OCI-LY1 (cell line): Measurements from ENCODE around the gene TNN.

ENCODE experiments used
- H2AFZ ChIP-seq: fragments of 200-600 bp; sonication (generic), shearing (Covaris generic); 2 replicates; pipeline ENCODE4 v1.6.0; 2014; ENCODE audit warnings: antibody characterized with exemption, mild to moderate bottlenecking, low read length
- H3F3A ChIP-seq: fragments of 200-600 bp; sonication (generic), shearing (Covaris generic); 2 replicates; pipeline ENCODE4 v1.6.0; 2014; ENCODE audit warnings: mild to moderate bottlenecking, antibody characterized with exemption, low read length, moderate library complexity; ENCODE audit not compliant: insufficient read depth
- H3K27ac ChIP-seq: fragments of 200-600 bp; sonication (generic); 2 replicates; pipeline ENCODE4 v1.5.1; 2014; ENCODE audit warnings: low read length, mixed run types, mild to moderate bottlenecking, low read depth; ENCODE audit not compliant: poor library complexity, severe bottlenecking
- H3K27me3 ChIP-seq: fragments of 200-600 bp; sonication (generic); 2 replicates; pipeline ENCODE4 v1.6.0; 2014; ENCODE audit warnings: antibody characterized with exemption, mild to moderate bottlenecking, low read length, moderate library complexity; ENCODE audit not compliant: insufficient read depth
- H3K36me3 ChIP-seq: fragments of 200-600 bp; sonication (generic); 2 replicates; pipeline ENCODE4 v1.6.1; 2014; ENCODE audit warnings: mild to moderate bottlenecking, antibody characterized with exemption, low read length, moderate library complexity, mixed read lengths; ENCODE audit not compliant: insufficient read depth
- H3K4me1 ChIP-seq: fragments of 200-600 bp; sonication (generic); 2 replicates; pipeline ENCODE4 v1.5.1; 2014; ENCODE audit warnings: mild to moderate bottlenecking, low read length, moderate library complexity; ENCODE audit not compliant: insufficient read depth, severe bottlenecking
- H3K4me2 ChIP-seq: fragments of 200-600 bp; sonication (generic), shearing (Covaris generic); 2 replicates; pipeline ENCODE4 v1.6.1; 2014; ENCODE audit warnings: low read length
- H3K4me3 ChIP-seq: fragments of 200-600 bp; sonication (generic); 2 replicates; pipeline ENCODE4 v1.5.1; 2014; ENCODE audit warnings: low read length, low read depth, mild to moderate bottlenecking, mixed read lengths; ENCODE audit not compliant: poor library complexity, severe bottlenecking
- H3K79me2 ChIP-seq: fragments of 200-600 bp; shearing (Covaris generic); 2 replicates; pipeline ENCODE4 v1.6.1; 2016; ENCODE audit warnings: mixed run types, low read length, mixed read lengths; ENCODE audit not compliant: insufficient read depth
- H3K9ac ChIP-seq: fragments of 200-600 bp; sonication (generic), shearing (Covaris generic); 2 replicates; pipeline ENCODE4 v1.6.1; 2014; ENCODE audit warnings: mild to moderate bottlenecking, low read length, mixed read lengths
- H3K9me2 ChIP-seq: fragments of 200-600 bp; sonication (generic), shearing (Covaris generic); 2 replicates; pipeline ENCODE4 v1.6.1; 2014; ENCODE audit warnings: low read depth, mild to moderate bottlenecking, low read length, mixed read lengths
- H3K9me3 ChIP-seq: fragments of 200-600 bp; shearing (Covaris generic); 2 replicates; pipeline ENCODE4 v1.6.1; 2014; ENCODE audit warnings: low read length, mixed read lengths
- H4K20me1 ChIP-seq: fragments of 200-600 bp; sonication (generic), shearing (Covaris generic); 2 replicates; pipeline ENCODE4 v1.6.0; 2016; ENCODE audit warnings: mild to moderate bottlenecking, low read length; ENCODE audit not compliant: insufficient read depth
- EZH2 ChIP-seq: fragments of 200-600 bp; sonication (generic), shearing (Covaris generic); IDR thresholded peaks from 2 replicates; pipeline ENCODE4 v1.8.0; 2017; ENCODE audit warnings: borderline replicate concordance, mixed run types, mild to moderate bottlenecking, antibody characterized with exemption, low read length, moderate library complexity, mixed read lengths
- TF ChIP-seq, protein P1 (sequence below): fragments of 200-600 bp; sonication (generic), shearing (Covaris generic); IDR thresholded peaks from 2 replicates; pipeline ENCODE4 v1.5.1; 2017; ENCODE audit warnings: mild to moderate bottlenecking, antibody characterized with exemption, low read length, moderate library complexity, mixed read lengths

TNN gene

GRCh38 chr1:175071276-175071943 lies 3.8 kb downstream of the TNN start:
- no peaks in the 10 kb centered on the region for H3K36me3 ChIP-seq
- no peaks in the 10 kb centered on the region for H4K20me1 ChIP-seq
- TF ChIP-seq, protein P1, sequence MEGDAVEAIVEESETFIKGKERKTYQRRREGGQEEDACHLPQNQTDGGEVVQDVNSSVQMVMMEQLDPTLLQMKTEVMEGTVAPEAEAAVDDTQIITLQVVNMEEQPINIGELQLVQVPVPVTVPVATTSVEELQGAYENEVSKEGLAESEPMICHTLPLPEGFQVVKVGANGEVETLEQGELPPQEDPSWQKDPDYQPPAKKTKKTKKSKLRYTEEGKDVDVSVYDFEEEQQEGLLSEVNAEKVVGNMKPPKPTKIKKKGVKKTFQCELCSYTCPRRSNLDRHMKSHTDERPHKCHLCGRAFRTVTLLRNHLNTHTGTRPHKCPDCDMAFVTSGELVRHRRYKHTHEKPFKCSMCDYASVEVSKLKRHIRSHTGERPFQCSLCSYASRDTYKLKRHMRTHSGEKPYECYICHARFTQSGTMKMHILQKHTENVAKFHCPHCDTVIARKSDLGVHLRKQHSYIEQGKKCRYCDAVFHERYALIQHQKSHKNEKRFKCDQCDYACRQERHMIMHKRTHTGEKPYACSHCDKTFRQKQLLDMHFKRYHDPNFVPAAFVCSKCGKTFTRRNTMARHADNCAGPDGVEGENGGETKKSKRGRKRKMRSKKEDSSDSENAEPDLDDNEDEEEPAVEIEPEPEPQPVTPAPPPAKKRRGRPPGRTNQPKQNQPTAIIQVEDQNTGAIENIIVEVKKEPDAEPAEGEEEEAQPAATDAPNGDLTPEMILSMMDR: no peak
- TF ChIP-seq EZH2: no peak
- no peak overlapping the region for H3K4me2 ChIP-seq
- H3K9me3 ChIP-seq: no peaks in the 10 kb centered on the region
- no peaks in the 10 kb centered on the region for H3K9me2 ChIP-seq
- no peak overlapping the region for H3K4me3 ChIP-seq
- no peaks in the 10 kb centered on the region for H3K27me3 ChIP-seq
- H3K27ac ChIP-seq: no peak overlapping the region
- H3F3A ChIP-seq: no peaks in the 10 kb centered on the region
- no peaks in the 10 kb centered on the region for H3K79me2 ChIP-seq
- H3K4me1 ChIP-seq: no peaks in the 10 kb centered on the region
- H2AFZ ChIP-seq: no peak overlapping the region
- no peak overlapping the region for H3K9ac ChIP-seq

- no peak overlapping the region for H3K4me3 ChIP-seq
- no peaks in the 10 kb centered on the region for H3F3A ChIP-seq
- H3K79me2 ChIP-seq: no peaks in the 10 kb centered on the region
- no peak overlapping the region for H3K9ac ChIP-seq
- H3K9me3 ChIP-seq: no peaks in the 10 kb centered on the region
- no peaks in the 10 kb centered on the region for H3K4me1 ChIP-seq
- H4K20me1 ChIP-seq: no peaks in the 10 kb centered on the region
- H3K9me2 ChIP-seq: no peaks in the 10 kb centered on the region
- TF ChIP-seq EZH2: no peak
- TF ChIP-seq, protein P1: no peak
- no peak overlapping the region for H3K27ac ChIP-seq
- no peak overlapping the region for H2AFZ ChIP-seq
- no peak overlapping the region for H3K4me2 ChIP-seq
- H3K27me3 ChIP-seq: no peaks in the 10 kb centered on the region
- H3K36me3 ChIP-seq: no peaks in the 10 kb centered on the region
These were observed 4.7 kb downstream of the TNN start for GRCh38 chr1:175072099-175072951.

DNA sequence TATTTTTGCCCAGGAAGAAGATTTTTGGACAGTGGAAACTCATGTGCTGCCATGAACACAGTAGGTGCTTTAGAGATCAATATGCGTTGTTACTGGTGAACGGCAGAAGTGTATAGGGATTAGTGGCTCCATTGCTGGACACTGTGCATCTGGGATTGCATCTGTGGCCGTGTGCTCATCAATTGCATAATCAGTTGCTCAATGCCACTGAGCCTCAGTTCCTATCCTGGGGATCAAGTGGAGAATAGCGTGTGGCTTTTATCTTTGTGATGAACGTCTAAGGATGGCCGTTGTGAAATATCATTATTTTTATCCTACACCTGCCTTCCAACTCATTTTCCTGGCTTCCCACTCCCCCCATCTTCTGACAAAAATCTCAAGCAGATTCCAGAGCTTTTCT lies 5.4 kb downstream of the TNN start:
- no peaks in the 10 kb centered on the region for H3K9me2 ChIP-seq
- H3K9me3 ChIP-seq: no peaks in the 10 kb centered on the region
- no peaks in the 10 kb centered on the region for H3K27me3 ChIP-seq
- H3K4me1 ChIP-seq: no peaks in the 10 kb centered on the region
- no peak overlapping the region for H3K9ac ChIP-seq
- no peak overlapping the region for H3K4me3 ChIP-seq
- no peak overlapping the region for H2AFZ ChIP-seq
- no peak for TF ChIP-seq EZH2
- TF ChIP-seq, protein P1: no peak
- H3K36me3 ChIP-seq: no peaks in the 10 kb centered on the region
- no peak overlapping the region for H3K4me2 ChIP-seq
- H3K27ac ChIP-seq: no peak overlapping the region
- no peaks in the 10 kb centered on the region for H3F3A ChIP-seq
- H3K79me2 ChIP-seq: no peaks in the 10 kb centered on the region
- no peaks in the 10 kb centered on the region for H4K20me1 ChIP-seq
